Measurements from ENCODE around the gene GTF2H1.
"Not testable (repeated sequence)": the region's sequence is repeated elsewhere in the genome, so short reads cannot be mapped to it uniquely, and the experiment has no call there.

Gene GTF2H1

GRCh38 chr11:18313965-18314763, 8.2 kb upstream of the GTF2H1 start:
- TF ChIP-seq POLR2AphosphoS5 (IDR thresholded peaks at IDR 0.05; ENCODE audit: borderline replicate concordance, low read depth, low read length) (no peak), FOXP2 (optimal IDR thresholded peaks at IDR 0.05; ENCODE audit: control extremely low read depth, extremely low read length, insufficient read depth) (no peak), EZH2 (IDR thresholded peaks at IDR 0.05) (no peak)
- DNase-seq (ENCODE audit: low read depth, low spot score) = no peak
- H3K4me3 ChIP-seq = no peak overlapping the region
- no peaks in the 10 kb centered on the region for H3K9me3 ChIP-seq (ENCODE audit: low read depth, low read length)
- H3K27ac ChIP-seq = no peak overlapping the region
- no peak overlapping the region for H3K9ac ChIP-seq (ENCODE audit: insufficient read length)
- H3K36me3 ChIP-seq (ENCODE audit: insufficient read depth, low read length) = peaks cover 22% of the 10 kb centered on the region

GRCh38 chr11:18314784-18315523, 7.4 kb upstream of the GTF2H1 start:
- H3K36me3 ChIP-seq (ENCODE audit: insufficient read depth, low read length) = peaks cover 16% of the 10 kb centered on the region
- no peaks in the 10 kb centered on the region for H3K9me3 ChIP-seq (ENCODE audit: low read depth, low read length)
- H3K9ac ChIP-seq (ENCODE audit: insufficient read length) = no peak overlapping the region
- no peak overlapping the region for H3K27ac ChIP-seq
- no peak for DNase-seq (ENCODE audit: low read depth, low spot score)
- H3K4me3 ChIP-seq = no peak overlapping the region
- no peak for TF ChIP-seq EZH2 (IDR thresholded peaks at IDR 0.05)
- TF ChIP-seq FOXP2 (optimal IDR thresholded peaks at IDR 0.05; ENCODE audit: control extremely low read depth, extremely low read length, insufficient read depth) = no peak
- TF ChIP-seq POLR2AphosphoS5 (IDR thresholded peaks at IDR 0.05; ENCODE audit: borderline replicate concordance, low read depth, low read length) = no peak

- Histone ChIP-seq H3K36me3 (ENCODE audit: insufficient read depth, low read length) (peaks cover 7% of the 10 kb centered on the region), H3K9me3 (ENCODE audit: low read depth, low read length) (no peaks in the 10 kb centered on the region), H3K27ac (no peak overlapping the region), H3K4me3 (no peak overlapping the region), H3K9ac (ENCODE audit: insufficient read length) (no peak overlapping the region)
- no peak for DNase-seq (ENCODE audit: low read depth, low spot score)
- no peak for TF ChIP-seq FOXP2 (optimal IDR thresholded peaks at IDR 0.05; ENCODE audit: control extremely low read depth, extremely low read length, insufficient read depth)
- TF ChIP-seq POLR2AphosphoS5 (IDR thresholded peaks at IDR 0.05; ENCODE audit: borderline replicate concordance, low read depth, low read length) = no peak
- TF ChIP-seq EZH2 (IDR thresholded peaks at IDR 0.05) = no peak
These were observed 6.5 kb upstream of the GTF2H1 start for GRCh38 chr11:18315893-18316292.

- DNase-seq (ENCODE audit: low read depth, low spot score) = no peak
- no peak overlapping the region for H3K4me3 ChIP-seq
- no peak for TF ChIP-seq EZH2 (IDR thresholded peaks at IDR 0.05)
- TF ChIP-seq POLR2AphosphoS5 (IDR thresholded peaks at IDR 0.05; ENCODE audit: borderline replicate concordance, low read depth, low read length) = no peak
- TF ChIP-seq FOXP2 (optimal IDR thresholded peaks at IDR 0.05; ENCODE audit: control extremely low read depth, extremely low read length, insufficient read depth) = no peak
These were observed 4.8 kb upstream of the GTF2H1 start for GRCh38 chr11:18317551-18317950.

DNA sequence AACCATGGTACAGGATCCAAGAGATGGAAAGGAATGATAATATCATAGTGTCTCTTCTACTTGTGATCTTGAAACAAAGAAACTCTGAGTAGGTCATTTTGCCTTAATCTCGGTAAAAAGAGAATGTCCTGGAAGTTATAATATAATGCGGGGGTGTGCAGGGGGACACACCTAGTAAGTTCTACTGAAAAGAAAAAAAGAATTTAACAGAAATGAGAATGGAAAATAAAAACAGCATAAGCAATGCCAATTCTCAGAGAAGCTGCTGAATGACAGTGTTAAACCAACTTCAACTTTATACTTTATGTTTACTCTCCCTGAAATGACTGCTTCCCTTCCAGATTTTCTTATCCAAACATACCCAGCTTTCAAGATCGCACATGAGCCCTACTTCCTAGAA, 2.5 kb upstream of the GTF2H1 start:
- H3K27ac ChIP-seq = no peak overlapping the region
- H3K4me3 ChIP-seq = peak overlapping the region; percentile 84
- no peak for DNase-seq (ENCODE audit: low read depth, low spot score)
- TF ChIP-seq FOXP2 (optimal IDR thresholded peaks at IDR 0.05; ENCODE audit: control extremely low read depth, extremely low read length, insufficient read depth) (no peak), EZH2 (IDR thresholded peaks at IDR 0.05) (no peak), POLR2AphosphoS5 (IDR thresholded peaks at IDR 0.05; ENCODE audit: borderline replicate concordance, low read depth, low read length) (no peak)
- H3K36me3 ChIP-seq (ENCODE audit: insufficient read depth, low read length) = peaks cover 11% of the 10 kb centered on the region
- H3K9me3 ChIP-seq (ENCODE audit: low read depth, low read length) = no peaks in the 10 kb centered on the region
- peak overlapping the region; percentile 89 for H3K9ac ChIP-seq (ENCODE audit: insufficient read length)

More at GRCh38 chr11:18317551-18317950, 4.8 kb upstream of the GTF2H1 start:
- no peak overlapping the region for H3K9ac ChIP-seq (ENCODE audit: insufficient read length)
- no peaks in the 10 kb centered on the region for H3K9me3 ChIP-seq (ENCODE audit: low read depth, low read length)
- peaks cover 4% of the 10 kb centered on the region; the same call in 1 of the 2 replicates for H3K36me3 ChIP-seq (ENCODE audit: insufficient read depth, low read length)
- H3K27ac ChIP-seq = no peak overlapping the region

- peaks cover 18% of the 10 kb centered on the region for H3K36me3 ChIP-seq (ENCODE audit: insufficient read depth, low read length)
- no peaks in the 10 kb centered on the region for H3K9me3 ChIP-seq (ENCODE audit: low read depth, low read length)
- no peak for DNase-seq (ENCODE audit: low read depth, low spot score)
- TF ChIP-seq POLR2AphosphoS5 (IDR thresholded peaks at IDR 0.05; ENCODE audit: borderline replicate concordance, low read depth, low read length) = no peak
- TF ChIP-seq EZH2 (IDR thresholded peaks at IDR 0.05) = no peak
- no peak for TF ChIP-seq FOXP2 (optimal IDR thresholded peaks at IDR 0.05; ENCODE audit: control extremely low read depth, extremely low read length, insufficient read depth)
- H3K4me3 ChIP-seq = peak overlapping the region; percentile 84
- peak overlapping the region; percentile 89 for H3K9ac ChIP-seq (ENCODE audit: insufficient read length)
- H3K27ac ChIP-seq = no peak overlapping the region
These were observed 1.8 kb upstream of the GTF2H1 start for GRCh38 chr11:18320617-18321016.

- no peak for DNase-seq (ENCODE audit: low read depth, low spot score)
- peaks cover 27% of the 10 kb centered on the region for H3K36me3 ChIP-seq (ENCODE audit: insufficient read depth, low read length)
- no peaks in the 10 kb centered on the region for H3K9me3 ChIP-seq (ENCODE audit: low read depth, low read length)
- peak overlapping the region; percentile 89 for H3K9ac ChIP-seq (ENCODE audit: insufficient read length)
- peak overlapping the region; percentile 84 for H3K4me3 ChIP-seq
- no peak for TF ChIP-seq POLR2AphosphoS5 (IDR thresholded peaks at IDR 0.05; ENCODE audit: borderline replicate concordance, low read depth, low read length)
- no peak for TF ChIP-seq EZH2 (IDR thresholded peaks at IDR 0.05)
- TF ChIP-seq FOXP2 (optimal IDR thresholded peaks at IDR 0.05; ENCODE audit: control extremely low read depth, extremely low read length, insufficient read depth) = no peak
- H3K27ac ChIP-seq = peak overlapping the region; percentile 90
These were observed 794 bp upstream of the GTF2H1 start for GRCh38 chr11:18321578-18321968.

DNA sequence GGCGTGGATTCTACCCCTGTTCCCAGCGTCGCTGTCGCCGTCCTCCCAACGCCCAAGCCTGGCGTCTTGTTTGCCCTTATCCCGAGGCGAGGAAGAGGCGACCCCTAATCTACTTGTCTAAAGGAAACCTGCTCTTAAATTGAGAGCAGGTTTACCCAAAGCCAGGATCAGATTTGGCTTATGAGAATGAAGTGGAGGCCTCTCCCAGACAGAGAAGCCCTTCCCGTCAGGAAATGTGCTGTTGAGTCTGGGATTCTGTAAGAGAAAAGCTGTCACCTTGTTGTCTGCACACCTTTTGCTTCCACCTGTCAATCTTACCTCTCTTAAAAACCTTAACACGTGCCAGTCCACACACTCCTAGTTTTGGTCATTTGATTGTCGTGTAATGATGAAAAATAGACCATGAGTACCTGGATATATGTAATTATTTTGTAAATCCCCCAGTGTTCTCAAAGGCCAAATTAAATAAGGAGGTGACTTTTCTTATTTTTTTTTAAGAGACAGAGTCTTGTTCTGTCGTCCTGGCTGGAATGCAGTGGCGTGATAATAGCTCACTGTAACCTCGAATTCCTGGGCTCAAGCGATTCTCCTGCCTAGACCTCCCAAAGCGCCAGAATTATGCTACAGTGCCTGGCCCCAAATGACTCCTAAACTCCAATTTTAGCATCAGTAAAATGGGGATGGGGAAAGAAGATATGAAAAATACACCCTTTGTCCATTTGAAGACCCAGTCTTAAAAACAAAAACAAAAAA, 627 bp downstream of the GTF2H1 start:
- TF ChIP-seq FOXP2 (optimal IDR thresholded peaks at IDR 0.05; ENCODE audit: control extremely low read depth, extremely low read length, insufficient read depth) = no peak
- no peak for TF ChIP-seq POLR2AphosphoS5 (IDR thresholded peaks at IDR 0.05; ENCODE audit: borderline replicate concordance, low read depth, low read length)
- no peak for TF ChIP-seq EZH2 (IDR thresholded peaks at IDR 0.05)
- H3K9me3 ChIP-seq (ENCODE audit: low read depth, low read length) = no peaks in the 10 kb centered on the region
- peaks cover 35% of the 10 kb centered on the region for H3K36me3 ChIP-seq (ENCODE audit: insufficient read depth, low read length)
- peak overlapping the region; percentile 89 for H3K9ac ChIP-seq (ENCODE audit: insufficient read length)
- H3K27ac ChIP-seq = no peak overlapping the region; the same call in 1 of the 2 replicates
- no peak for DNase-seq (ENCODE audit: low read depth, low spot score)
- H3K4me3 ChIP-seq = peak overlapping the region; percentile 84

- not testable (repeated sequence) for H3K27ac ChIP-seq
These were observed 1.5 kb downstream of the GTF2H1 start for GRCh38 chr11:18323881-18324280.

More at GRCh38 chr11:18323881-18324280, 1.5 kb downstream of the GTF2H1 start:
- not testable (repeated sequence) for DNase-seq (ENCODE audit: low read depth, low spot score); H3K9me3 ChIP-seq (ENCODE audit: low read depth, low read length)
- Histone ChIP-seq H3K36me3 (ENCODE audit: insufficient read depth, low read length) (peaks cover 39% of the 10 kb centered on the region), H3K9ac (ENCODE audit: insufficient read length) (peak overlapping the region; percentile 89), H3K4me3 (peak overlapping the region; percentile 84)

Data from SK-N-MC (cell line).